HG02763 (cell line): ENCODE measurements around the gene EED.

Experiments
- ATAC-seq: cut with Tn5 transposase; IDR thresholded peaks from one replicate; pipeline ENCODE4 v1.9.1; 2021; ENCODE audit warnings: mild to moderate bottlenecking, moderate library complexity; ENCODE audit not compliant: unreplicated experiment

The EED gene, protein sequence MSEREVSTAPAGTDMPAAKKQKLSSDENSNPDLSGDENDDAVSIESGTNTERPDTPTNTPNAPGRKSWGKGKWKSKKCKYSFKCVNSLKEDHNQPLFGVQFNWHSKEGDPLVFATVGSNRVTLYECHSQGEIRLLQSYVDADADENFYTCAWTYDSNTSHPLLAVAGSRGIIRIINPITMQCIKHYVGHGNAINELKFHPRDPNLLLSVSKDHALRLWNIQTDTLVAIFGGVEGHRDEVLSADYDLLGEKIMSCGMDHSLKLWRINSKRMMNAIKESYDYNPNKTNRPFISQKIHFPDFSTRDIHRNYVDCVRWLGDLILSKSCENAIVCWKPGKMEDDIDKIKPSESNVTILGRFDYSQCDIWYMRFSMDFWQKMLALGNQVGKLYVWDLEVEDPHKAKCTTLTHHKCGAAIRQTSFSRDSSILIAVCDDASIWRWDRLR

DNA sequence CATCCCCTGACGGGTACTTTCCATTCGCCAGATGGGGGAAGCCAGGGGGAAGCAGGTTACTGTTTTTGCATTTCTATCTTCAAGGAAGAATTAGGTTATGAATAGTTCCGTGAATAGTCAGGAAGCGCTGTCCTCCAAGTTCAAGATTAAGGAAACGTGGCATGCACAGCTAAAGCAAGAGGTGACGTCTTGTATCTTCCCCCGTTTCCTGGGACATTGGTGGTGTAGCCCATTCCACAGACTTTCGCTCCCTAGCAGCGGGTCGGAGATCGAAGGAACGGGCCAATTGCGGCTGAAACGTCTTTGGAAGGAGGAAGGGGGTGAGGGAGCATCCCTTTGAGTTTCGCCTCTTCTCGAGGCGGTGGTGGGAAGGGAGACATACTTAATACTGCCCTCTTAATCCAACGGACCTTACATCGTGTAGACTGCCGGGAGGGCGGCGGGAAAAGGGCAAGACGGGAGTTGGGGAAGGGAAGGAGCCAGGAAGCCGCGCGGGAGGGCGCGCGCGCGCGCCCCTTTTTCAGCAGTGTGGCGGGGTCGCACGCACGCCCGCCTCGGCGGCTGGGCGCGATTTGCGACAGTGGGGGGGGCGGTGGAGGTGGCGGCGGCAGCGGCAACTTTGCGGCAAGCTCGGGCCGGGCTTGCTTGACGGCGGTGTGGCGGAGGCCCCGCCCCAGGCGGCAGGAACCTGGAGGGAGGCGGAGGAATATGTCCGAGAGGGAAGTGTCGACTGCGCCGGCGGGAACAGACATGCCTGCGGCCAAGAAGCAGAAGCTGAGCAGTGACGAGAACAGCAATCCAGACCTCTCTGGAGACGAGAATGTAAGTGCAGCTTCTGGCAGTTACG is at the start of gene EED:
Gene EED (plus strand): TSS at position 232 of the 847 bp plus-strand sequence. CDS start 477 bp downstream, at position 709.
- ATAC-seq: peak; percentile 69

DNA sequence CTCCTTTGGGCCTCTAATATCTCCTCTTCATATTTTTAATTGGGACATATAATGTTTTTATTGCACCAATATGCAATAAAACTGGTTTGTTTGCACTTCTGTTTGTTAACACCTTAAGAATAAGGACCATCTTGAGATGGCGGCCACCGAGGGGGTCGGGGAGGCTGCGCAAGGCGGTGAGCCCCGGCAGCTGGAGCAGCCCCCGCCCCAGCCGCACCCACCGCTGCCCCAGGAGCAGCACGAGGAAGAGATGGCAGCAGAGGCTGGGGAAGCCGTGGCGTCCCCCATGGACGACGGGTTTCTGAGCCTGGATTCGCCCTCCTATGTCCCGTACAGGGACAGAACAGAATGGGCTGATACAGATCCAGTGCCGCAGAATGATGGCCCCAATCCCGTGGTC is 49.6 kb upstream of the EED start:
- ATAC-seq: no peak

DNA sequence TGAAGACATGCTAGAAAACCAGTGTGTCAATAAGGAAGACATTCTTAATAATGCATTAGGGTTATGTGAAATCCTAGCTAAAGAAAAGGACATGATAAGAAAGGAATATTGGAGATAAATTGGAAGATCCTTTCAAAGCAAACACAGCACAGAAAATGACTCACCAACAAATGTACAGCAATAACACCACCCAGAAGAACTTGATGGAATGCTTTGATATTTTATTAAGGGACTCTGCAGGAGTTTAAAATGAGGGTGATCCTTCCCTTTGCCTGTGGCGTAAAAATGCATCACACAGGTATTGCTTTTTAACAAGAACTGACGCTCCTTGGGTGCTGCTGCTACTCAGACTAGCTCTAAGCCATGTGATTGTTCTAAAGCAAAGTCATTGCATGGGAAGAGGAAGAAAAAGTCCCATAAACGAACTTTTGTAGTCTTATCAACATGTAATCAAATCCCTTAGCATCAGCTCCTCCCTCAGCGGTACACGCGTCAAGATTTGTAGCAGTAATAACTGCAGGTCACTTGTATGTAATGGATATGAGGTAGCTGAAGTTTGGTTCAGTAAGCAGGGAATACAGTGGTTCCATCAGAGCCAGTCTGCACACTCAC is 48.4 kb upstream of the EED start:
- ATAC-seq: no peak

DNA sequence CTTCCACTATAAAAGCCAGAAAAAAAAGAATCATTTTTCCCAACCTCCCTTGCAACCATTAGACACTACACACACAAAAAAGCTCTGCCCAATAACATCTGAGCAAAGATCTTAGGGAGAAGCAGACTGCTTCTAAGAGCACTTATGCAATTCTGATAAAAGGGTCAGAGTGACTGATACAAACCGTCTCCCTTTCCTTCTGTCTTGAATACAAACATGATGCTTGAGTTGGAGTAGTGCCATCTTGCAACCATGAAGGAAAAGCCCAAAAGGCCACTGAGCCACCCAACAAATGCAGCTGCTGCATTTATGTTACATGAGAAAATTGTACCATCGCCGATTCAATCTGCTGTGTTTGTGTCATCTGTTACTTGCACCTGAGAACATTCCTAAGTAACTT is 47.6 kb upstream of the EED start:
- no peak for ATAC-seq

DNA sequence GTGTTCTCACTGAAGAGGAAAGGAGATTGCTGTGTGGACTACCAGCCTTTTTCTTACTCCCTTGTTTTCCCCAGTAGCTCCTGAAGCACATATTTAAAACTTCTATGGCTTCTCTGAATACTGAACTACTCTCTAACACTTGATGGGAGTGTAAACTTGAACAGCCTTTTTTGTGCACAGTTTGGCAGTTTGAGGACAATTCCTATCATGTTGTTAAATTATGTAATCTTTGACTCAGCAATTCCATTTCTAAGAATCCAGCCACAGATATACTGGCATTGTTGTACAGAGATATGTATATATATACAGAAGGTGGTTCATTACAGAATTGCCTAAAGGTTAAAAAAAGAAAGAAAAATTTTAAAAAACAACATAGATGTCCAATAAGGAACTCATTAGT is 47.1 kb upstream of the EED start:
- ATAC-seq: no peak

DNA sequence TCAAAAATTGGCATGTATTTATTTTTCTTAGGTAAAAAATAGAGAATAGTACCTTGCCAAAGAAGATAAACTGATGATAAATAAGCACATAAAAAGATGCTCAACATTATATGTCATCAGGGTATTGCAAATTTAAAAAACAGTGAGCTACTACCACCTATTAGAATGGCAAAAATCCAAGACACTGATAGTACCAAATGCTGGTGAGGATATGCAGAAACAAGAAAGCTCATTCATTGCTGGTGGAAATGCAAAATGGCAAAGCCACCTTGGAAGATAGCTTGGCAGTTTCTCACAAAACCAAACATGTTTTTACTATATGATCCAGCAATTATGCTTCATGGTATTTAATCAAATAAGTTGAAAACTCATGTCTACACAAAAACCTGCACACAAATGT is 46.4 kb upstream of the EED start:
- no peak for ATAC-seq

DNA sequence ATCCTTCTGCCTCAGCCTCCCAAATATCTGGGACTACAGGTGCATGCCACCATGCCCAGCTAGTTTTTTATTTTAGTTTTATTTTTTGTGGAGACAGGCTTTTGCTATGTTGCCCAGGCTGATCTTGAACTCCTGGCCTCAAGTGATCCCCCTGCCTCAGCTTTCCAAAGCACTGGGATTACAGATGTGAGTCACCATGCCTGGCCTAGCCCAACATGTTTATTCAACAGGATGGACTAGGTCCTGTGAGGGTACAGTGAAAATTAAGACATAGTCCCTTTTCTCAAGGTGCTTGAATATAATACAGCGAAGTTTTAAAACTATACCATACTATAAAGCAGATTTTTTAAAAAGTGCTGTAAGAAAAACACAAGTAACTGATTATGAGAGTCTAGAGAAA is 45.2 kb upstream of the EED start:
- no peak for ATAC-seq

DNA sequence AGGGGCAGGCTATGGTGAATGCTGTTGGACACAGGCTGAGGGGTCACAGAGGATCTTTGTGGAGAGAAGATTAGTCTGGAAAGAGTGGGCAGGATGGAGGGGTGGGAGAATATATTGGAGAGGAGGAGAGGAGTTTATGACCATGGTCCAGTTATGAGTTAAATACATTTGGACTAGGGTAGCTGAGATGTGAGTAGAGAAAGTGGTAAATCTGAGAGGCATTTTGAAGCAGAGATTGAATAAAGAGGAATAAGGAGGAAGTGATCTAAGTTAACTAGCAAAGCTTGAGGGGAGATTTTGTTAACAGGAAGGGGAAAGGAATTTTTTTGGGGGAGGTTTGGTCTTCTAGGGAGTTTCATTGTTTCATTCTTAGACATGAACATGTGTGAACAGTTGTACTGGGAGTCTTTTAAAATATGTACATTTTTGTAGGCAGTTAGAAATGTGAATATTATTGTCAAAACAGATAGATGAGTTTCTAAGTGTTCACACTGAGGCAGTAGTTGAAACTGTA is 43.1 kb upstream of the EED start:
- ATAC-seq: no peak

DNA sequence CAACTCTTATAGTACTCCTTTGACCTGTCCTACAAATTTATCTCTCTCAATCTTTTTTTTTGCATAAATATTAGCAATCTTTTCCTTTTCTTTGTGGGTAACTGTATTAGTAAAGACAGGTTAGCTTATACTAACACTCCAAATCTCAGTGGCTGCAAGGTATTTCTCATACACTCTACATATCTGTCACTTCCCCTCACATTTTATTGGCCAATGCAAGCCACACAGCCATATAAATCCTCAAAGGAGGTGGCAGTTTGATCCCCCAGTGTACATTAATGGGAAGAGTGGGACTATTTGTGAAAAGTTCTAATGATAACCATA is 42.6 kb upstream of the EED start:
- ATAC-seq: peak; percentile 15

DNA sequence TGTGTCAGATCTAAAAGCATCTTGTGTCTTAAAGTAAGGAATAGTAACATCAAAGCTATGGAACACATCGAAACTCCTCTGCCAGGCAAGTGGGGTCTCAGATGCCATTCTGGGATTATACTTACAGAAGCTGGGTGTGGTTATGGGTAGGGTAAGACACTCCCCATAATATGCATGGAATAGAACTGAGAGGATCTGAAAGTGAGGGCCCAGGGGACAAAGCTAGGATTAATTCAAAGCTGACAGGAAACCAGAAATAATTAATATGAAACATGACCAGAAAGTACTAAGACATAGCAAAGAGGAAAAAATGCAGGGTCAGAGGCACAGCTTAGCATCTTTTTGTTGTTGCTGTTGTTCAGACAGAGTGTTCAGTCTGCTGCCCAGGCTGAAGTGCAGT is 40.2 kb upstream of the EED start:
- no peak for ATAC-seq

DNA sequence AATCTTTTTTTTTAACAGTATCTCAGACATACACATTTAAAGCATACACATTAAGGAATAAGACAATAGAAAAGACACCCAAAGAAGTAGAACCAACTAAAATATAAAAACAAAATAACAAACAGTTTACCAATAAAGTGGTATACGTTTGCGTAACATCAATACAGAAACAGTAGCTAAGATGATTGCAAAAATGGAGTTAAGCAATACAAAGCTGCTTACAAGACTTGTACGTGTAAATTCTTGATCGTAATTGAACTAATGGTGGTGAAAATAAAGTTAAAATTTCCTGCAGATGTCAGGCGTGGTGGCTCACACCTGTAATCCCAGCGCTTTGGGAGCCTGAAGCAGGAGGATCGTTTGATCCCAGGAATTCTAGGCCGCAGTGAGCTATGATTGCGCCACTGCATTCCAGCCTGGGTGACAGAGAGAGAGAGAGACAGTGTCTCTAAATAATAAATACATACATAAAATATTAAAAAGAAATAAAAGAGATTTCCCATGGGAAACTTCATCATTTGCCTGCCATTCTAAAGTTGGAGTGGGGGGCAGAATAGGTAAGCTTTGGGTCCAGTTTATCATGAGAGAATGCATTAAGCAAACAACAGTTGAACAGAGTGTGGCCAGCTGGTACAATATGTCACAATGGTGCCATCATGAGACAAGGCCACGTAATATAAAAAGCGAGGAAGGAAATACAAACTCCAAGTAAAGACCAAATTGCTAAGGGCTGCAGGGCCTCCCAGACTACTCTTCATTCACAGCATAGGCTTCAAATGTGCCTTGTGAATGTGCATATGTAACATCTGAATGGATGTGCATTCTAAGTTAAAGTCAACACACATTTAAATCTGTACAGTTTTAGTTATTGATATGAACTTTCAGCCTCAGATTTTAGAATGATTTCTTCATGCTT is 38.9 kb upstream of the EED start:
- ATAC-seq: no peak

DNA sequence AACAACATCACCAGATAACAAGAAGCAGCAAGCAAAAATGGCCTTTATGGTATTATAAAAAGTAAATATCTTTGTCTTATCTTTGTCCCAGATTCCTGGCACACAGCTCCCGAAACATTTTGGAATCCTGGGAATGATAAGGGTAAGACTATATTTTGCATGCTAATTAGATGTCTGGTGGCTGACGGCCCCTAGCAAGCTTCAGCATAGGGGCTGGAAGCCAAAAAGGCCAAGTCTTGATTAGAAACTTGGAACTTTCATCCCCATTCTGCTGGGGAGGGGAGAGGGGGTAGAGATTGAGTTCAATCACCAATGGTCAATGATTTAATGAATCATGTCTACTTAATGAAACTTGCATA is 38.2 kb upstream of the EED start:
- no peak for ATAC-seq

DNA sequence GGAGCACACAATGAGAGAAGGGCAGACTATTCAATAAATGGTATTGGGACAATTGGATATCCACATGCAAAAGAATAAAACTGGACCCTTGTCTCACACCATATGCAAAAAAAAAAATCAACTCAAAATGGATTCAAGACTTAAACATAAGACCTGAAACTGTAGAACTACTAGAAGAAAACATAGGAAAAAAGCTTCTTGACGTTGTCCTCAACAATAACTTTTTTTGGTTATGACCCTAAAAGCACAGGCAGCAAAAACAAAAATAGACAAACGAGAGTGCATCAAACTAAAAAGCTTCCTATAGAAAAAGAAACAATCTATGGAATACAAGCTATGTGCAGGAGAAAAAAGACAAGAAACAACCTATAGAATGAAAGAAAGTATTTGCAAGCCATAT is 37.1 kb upstream of the EED start:
- no peak for ATAC-seq

DNA sequence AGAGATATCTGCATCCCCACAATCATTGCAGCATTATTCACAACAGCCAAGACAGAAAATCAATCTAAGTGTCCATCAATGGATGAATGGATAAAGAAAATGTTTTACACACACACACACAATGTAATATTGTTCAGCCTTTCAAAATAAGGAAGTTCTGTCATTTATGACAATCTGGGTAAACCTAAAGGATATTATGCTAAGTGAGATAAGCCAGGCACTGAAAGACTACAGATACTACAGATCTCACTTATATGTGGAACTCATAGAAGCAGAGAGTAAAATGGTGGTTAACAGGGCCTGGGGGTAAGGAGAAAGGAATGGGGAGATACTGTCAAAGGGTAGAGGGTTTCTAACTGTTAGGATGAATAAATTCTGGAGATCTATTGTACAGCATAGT is 36.0 kb upstream of the EED start:
- ATAC-seq: no peak

DNA sequence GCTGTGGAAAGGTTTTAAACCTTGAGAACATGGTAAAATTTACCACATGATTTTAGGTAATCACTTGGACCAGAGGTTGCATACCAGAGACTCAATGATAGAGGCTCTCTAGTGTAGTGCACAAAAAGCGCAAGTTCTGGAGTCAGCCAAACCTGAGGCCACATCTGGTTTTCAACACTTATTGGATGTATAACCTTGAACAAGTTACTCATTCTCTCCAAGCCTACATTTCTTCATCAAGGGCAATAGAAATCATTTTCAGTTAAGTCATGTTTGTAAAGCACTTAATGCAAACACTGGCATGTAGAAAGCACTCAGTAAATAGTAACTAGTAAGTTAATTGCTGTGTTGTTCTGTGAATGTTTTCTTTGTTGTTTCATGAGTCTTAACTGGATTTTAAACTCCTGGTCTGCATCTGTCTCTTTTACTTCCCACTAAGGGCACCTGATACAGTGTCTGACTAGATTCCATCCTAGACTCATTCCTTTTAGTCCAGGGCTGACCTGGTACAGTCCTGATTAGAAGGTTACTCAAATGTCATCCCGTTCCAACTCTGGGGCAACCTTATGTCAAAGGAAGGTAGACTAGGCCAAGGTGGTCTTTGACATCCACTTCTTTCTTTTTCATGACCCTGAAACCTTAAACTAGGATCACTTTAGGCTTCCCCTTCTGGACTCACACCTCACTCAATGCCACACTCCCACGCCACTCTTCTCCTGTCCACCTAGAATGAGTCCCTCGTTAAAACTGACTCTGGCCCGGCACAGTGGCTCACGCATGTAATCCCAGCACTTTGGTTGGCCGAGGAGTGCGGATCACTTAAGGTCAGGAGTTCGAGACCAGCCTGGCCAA is 34.5 kb upstream of the EED start:
- ATAC-seq: no peak

DNA sequence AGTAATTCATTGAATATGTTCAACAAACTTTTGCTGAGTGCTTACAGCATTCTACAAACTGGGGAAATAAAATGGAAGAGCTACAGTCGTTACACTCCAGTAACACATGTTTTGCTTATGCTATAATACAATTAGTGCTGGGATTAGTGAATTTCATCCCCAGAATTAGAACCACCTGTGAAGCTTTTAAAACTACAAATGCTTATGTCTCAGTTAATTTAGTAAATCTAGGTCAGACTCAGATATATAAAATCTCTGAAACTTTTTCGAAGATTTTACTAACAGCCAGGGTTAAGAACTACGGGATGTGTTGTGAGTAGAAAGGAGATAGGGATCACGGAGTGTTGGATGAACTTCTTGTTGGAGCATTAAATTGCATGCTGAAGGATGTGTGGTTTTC is 33.7 kb upstream of the EED start:
- ATAC-seq: no peak

DNA sequence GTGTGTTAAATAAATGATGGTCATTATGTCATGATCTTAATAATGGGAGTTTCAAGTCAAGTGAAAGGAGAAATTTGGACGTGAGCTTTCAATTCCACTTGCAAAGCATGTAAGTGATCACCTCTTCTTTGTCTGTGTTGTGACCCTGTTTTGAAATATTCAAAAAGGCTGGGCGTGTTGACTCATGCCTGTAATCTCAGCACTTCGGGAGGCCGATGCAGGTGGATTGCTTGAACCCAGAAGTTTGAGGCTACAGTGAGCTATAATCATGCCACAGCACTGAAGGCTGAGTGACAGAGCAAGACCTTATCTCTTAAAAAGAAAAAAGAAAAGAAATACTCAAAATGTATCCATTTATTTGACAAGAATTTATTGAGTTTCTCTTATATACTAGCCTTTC is 32.9 kb upstream of the EED start:
- ATAC-seq: peak; percentile 52

DNA sequence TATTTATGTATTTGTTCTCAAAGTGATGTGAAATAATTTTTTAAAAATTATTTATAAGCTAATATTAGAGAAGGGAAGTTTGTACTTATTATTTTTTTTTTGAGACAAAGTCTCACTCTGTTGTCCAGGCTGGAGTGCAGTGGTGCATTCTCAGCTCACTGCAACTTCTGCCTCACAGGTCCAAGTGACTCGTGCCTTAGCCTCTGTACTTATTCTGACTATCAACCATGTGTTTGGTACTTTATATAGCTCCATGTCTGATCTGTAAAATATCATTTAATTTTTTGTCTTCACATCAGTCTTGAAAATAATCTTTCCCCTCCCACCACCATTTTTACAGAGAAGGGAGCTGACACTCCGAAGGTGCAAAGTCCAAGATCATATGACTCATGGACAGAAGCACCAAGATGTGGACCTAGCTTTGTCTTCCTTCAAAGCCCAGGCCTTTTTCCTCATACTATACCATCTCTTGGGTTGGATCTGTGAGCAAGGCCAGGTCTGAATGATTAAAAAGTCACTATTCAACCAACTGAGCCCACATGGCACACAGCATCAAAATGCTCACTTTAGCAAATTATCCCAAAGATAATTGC is 32.4 kb upstream of the EED start:
- no peak for ATAC-seq

DNA sequence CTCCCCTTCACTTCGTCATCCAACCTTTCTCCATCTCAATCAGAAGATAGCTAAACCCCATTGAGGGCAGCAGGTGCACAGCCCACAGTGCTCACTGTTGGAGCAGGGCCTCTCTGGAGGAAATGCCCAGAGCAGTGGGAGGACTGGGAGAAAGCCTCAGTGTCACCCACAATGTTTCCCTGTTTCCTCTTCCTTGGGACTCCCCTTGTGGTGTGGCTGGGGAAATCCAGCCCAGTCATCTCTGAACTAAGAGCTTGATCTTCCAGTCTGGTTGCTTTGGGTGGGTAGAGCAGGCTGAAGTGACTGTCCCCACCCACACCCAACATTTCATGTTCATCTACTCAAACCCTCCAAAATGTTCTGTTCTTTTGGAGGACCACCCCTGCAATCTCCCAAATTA is 29.8 kb upstream of the EED start:
- ATAC-seq: peak; percentile 41
